ENCODE results near the gene NR6A1.

Gene NR6A1

GRCh38 chr9:124511891-124512805 is 259.0 kb downstream of the NR6A1 start:
- no peak for DNase-seq

GRCh38 chr9:124511426-124511840 is 259.7 kb downstream of the NR6A1 start:
- DNase-seq: no peak

- DNase-seq: no peak
Observed at GRCh38 chr9:124510650-124511425, 260.3 kb downstream of the NR6A1 start.

- no peak for DNase-seq
Observed at GRCh38 chr9:124507880-124508423, 263.2 kb downstream of the NR6A1 start.

GRCh38 chr9:124506931-124507879 is 263.9 kb downstream of the NR6A1 start, which contains the start of gene NR5A1:
Gene NR5A1, minus strand, starts transcription at chr9:124507399. Its CDS starts 4,004 bp downstream, at chr9:124503395.
- no peak for DNase-seq

- DNase-seq: no peak
Observed at GRCh38 chr9:124506433-124506832, 264.7 kb downstream of the NR6A1 start.

GRCh38 chr9:124505901-124506346 is 265.2 kb downstream of the NR6A1 start:
- no peak for DNase-seq

- DNase-seq: no peak
Observed at GRCh38 chr9:124505006-124505900, 265.9 kb downstream of the NR6A1 start.

GRCh38 chr9:124504530-124505005 is 266.5 kb downstream of the NR6A1 start:
- no peak for DNase-seq

- no peak for DNase-seq
Observed at GRCh38 chr9:124503713-124504529, 267.2 kb downstream of the NR6A1 start.

GRCh38 chr9:124502711-124503702 is 268.1 kb downstream of the NR6A1 start:
- no peak for DNase-seq

- DNase-seq: no peak
Observed at GRCh38 chr9:124501771-124502320, 269.3 kb downstream of the NR6A1 start.

- no peak for DNase-seq
Observed at GRCh38 chr9:124500796-124501611, 270.1 kb downstream of the NR6A1 start.

- DNase-seq: no peak
Observed at GRCh38 chr9:124500028-124500795, 270.9 kb downstream of the NR6A1 start.

- DNase-seq: no peak
Observed at GRCh38 chr9:124499216-124499615, 271.9 kb downstream of the NR6A1 start.

- no peak for DNase-seq
Observed at GRCh38 chr9:124498499-124499146, 272.5 kb downstream of the NR6A1 start.
